Urinary bladder (tissue), 4 donors: ENCODE measurements around the gene VPS26B. TPM values are rescaled to one million over a fixed set of nuclear protein-coding genes. Genes with fewer than 3 reads are reported as not detected.
"Not testable (repeated sequence)": the region's sequence is repeated elsewhere in the genome, so short reads cannot be mapped to it uniquely, and the experiment has no call there.

Experiments
- DNase-seq: peaks from one replicate; pipeline ENCODE4 v3.0.0-alpha.2; 2015; ENCODE audit errors: extremely low spot score
- H3K27ac ChIP-seq: one replicate; pipeline ENCODE4 v1.5.1; 2013; ENCODE audit warnings: low read depth, mild to moderate bottlenecking, moderate library complexity
- H3K36me3 ChIP-seq: one replicate; pipeline ENCODE4 v1.6.1; 2013; ENCODE audit warnings: mild to moderate bottlenecking, moderate library complexity; ENCODE audit not compliant: insufficient read depth
- H3K4me1 ChIP-seq: one replicate; pipeline ENCODE4 v1.6.1; 2013; ENCODE audit warnings: mild to moderate bottlenecking, moderate library complexity; ENCODE audit not compliant: insufficient read depth
- H3K4me3 ChIP-seq: one replicate; pipeline ENCODE4 v1.5.1; 2013; ENCODE audit warnings: low read depth, low read length
- WGBS: extraction: QIAGEN DNeasy Blood & Tissue Kit; methylation state at CpG from one replicate; pipeline ENCODE4 v1.1.7; 2013; 5-methylcytosine and 5-hydroxymethylcytosine counted together
- polyA plus RNA-seq: library from polyadenylated mRNA; stranded (reverse); fragments of 200-250 nt; gene quantifications from one replicate; pipeline ENCODE4 v1.2.3, GENCODE V29; 2013
- total RNA-seq: library from RNA; depleted of rRNA; stranded (reverse); fragments of >200 nt; gene quantifications from one replicate; pipeline ENCODE4 v1.2.3, GENCODE V29; 2014
- donor health status: healthy with polysubstance abuse.
- donor health status: healthy.

The VPS26B gene
- total RNA-seq (33.6 TPM), polyA plus RNA-seq (38.3 TPM)

GRCh38 chr11:134223836-134224709 lies at the start of gene VPS26B, which contains the start of gene NCAPD3:
TSS of gene VPS26B (plus strand) at chr11:134224671. CDS start at chr11:134225123, 452 bp downstream.
TSS of gene NCAPD3 (minus strand) at chr11:134223967. CDS start at chr11:134223926, 41 bp downstream.
- peak within 1 kb of the TSS; percentile 85 for H3K4me3 ChIP-seq
- DNase-seq = peak; percentile 94
- under 1% methylated on average over 89 of the region's 89 CpGs for WGBS
- no peaks in the 10 kb centered on the region for H3K4me1 ChIP-seq
- no peaks in the 10 kb centered on the region for H3K36me3 ChIP-seq
- peak within 1 kb of the TSS; percentile 86 for H3K27ac ChIP-seq

GRCh38 chr11:134176284-134176683 lies 48.2 kb upstream of the VPS26B start:
- no peak overlapping the region for H3K27ac ChIP-seq
- no peak for DNase-seq
- no peak overlapping the region for H3K4me3 ChIP-seq
- H3K4me1 ChIP-seq = no peaks in the 10 kb centered on the region
- H3K36me3 ChIP-seq = peaks cover 3% of the 10 kb centered on the region
- WGBS = 96% methylated on average over 13 of the region's 13 CpGs

DNA sequence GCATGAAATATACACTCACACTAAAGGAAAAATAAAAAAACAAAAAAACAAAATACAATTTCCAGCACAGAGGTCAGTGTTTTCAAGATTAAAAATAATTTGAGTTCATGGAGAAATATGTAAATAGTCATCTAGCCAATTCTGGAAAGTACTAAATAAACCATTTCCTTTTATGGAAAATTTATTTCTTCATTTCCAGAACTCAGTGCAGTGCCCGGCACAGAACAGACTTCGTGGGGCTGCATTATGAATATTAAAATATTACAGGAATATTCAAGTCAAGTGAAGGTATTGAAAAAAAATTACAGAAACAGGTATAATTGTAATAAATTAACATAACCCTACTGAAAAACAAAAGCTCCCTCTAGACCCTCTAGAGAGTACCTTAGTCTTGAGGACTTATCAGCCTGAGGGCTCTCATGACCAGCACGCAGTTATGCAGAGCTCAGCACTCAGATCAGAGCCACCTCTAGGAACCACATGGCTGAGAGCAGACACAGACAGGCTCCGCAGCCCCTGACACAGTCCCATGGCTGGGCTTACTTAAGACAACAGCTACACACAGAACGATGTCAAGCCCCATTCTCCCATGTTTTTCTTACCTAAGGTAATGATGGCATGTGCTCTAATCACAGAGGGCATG lies 46.3 kb upstream of the VPS26B start:
- DNase-seq = no peak
- Histone ChIP-seq H3K36me3 (peaks cover 3% of the 10 kb centered on the region), H3K4me1 (no peaks in the 10 kb centered on the region), H3K4me3 (no peak overlapping the region), H3K27ac (no peak overlapping the region)
- WGBS = 68% methylated on average over 5 of the region's 5 CpGs

DNA sequence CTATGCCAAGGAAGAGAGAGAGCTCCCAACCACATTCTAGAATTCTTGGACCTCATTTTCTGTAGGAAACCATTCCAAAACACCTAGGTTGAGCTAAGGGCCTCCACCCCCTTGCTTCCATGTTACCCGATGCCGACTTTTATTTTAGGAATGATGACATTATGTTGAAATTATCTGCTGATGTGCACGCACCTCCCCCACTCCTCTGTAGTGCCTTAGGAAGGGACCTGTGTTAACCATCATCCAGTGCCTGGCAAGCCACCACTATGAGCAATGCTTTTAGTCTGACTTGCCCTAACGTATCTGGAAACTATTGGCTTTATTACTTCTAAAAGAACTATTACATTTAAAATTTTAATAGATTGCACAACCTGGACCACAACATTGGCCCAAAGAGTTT lies 42.8 kb upstream of the VPS26B start:
- Histone ChIP-seq H3K27ac (no peak overlapping the region), H3K4me1 (no peaks in the 10 kb centered on the region), H3K4me3 (no peak overlapping the region), H3K36me3 (peaks cover 4% of the 10 kb centered on the region)
- no peak for DNase-seq
- WGBS = 87% methylated on average over 4 of the region's 4 CpGs

DNA sequence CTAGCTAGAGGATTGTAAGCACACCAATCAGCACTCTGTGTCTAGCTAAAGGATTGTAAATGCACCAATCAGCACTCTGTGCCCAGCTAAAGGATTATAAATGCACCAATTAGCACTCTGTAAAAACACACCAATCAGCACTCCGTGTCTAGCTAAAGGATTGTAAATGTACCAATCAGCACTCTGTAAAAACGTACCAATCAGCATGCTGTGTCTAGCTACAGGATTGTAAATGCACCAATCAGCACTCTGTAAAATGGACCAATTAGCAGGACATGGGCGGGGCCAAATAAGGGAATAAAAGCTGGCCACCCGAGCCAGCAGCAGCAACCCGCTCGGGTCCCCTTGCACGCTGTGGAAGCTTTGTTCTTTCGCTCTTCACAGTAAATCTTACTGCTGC lies 36.4 kb upstream of the VPS26B start:
- WGBS = 98% methylated on average over 8 of the region's 8 CpGs
- not testable (repeated sequence) for DNase-seq, H3K4me1 ChIP-seq, H3K36me3 ChIP-seq, H3K27ac ChIP-seq, H3K4me3 ChIP-seq

- Histone ChIP-seq H3K4me3 (no peak overlapping the region), H3K27ac (no peak overlapping the region), H3K36me3 (peaks cover 7% of the 10 kb centered on the region), H3K4me1 (no peaks in the 10 kb centered on the region)
- no peak for DNase-seq
- 86% methylated on average over 4 of the region's 4 CpGs for WGBS
Measured at GRCh38 chr11:134196756-134197155, 27.7 kb upstream of the VPS26B start.

DNA sequence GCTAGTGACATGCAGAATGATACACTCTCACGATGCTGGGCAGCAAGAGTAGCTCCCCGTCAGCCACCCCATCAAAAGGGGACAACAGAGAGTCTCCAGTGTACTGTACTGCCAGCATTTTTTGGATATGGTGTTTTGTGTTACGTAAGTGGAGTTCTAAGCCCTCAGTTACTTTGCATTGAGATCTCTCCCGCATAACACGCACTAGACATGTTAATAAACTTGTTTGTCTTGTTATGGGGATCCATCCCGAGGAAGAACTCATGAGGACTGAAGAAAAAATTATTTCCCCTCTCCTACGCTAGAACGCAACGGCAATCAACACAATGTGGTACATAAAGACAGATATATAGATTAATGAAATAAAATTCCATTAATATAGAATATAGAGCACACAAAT lies 24.9 kb upstream of the VPS26B start:
- Histone ChIP-seq H3K36me3 (peaks cover under 1% of the 10 kb centered on the region), H3K27ac (no peak overlapping the region), H3K4me1 (no peaks in the 10 kb centered on the region), H3K4me3 (no peak overlapping the region)
- WGBS = 97% methylated on average over 9 of the region's 9 CpGs
- DNase-seq = no peak

- H3K36me3 ChIP-seq = no peaks in the 10 kb centered on the region
- H3K4me1 ChIP-seq = no peaks in the 10 kb centered on the region
- DNase-seq = no peak
- H3K4me3 ChIP-seq = no peak overlapping the region
- H3K27ac ChIP-seq = no peak overlapping the region
- WGBS = 97% methylated on average over 6 of the region's 6 CpGs
Measured at GRCh38 chr11:134200688-134201087, 23.8 kb upstream of the VPS26B start.

GRCh38 chr11:134202661-134203060 lies 21.8 kb upstream of the VPS26B start:
- WGBS = 89% methylated on average over 4 of the region's 4 CpGs
- Histone ChIP-seq H3K27ac (no peak overlapping the region), H3K36me3 (no peaks in the 10 kb centered on the region), H3K4me1 (no peaks in the 10 kb centered on the region), H3K4me3 (no peak overlapping the region)
- no peak for DNase-seq

DNA sequence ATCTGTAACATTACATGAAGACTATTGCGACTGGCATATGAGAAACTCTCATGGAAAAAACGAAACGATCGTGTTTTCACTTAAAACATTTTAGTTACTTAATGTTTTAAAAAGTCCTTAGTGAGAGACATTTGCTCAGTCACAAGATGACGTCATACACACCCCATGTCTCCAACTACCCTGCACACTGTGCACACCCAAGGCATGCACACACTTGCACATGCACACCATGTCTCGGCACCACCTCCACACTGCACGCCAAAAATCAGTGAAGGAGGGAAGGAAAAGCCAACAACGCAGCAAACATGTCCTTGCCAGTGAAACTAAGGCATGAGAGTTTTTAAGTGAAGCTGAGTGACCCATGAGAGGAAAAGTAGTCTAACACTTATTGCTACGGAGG lies 18.7 kb upstream of the VPS26B start:
- peaks cover 5% of the 10 kb centered on the region for H3K36me3 ChIP-seq
- DNase-seq = no peak
- 96% methylated on average over 9 of the region's 9 CpGs for WGBS
- no peak overlapping the region for H3K27ac ChIP-seq
- H3K4me3 ChIP-seq = no peak overlapping the region
- H3K4me1 ChIP-seq = no peaks in the 10 kb centered on the region

- Histone ChIP-seq H3K27ac (no peak overlapping the region), H3K36me3 (peaks cover 5% of the 10 kb centered on the region), H3K4me3 (no peak overlapping the region), H3K4me1 (no peaks in the 10 kb centered on the region)
- 94% methylated on average over 5 of the region's 5 CpGs for WGBS
- no peak for DNase-seq
Measured at GRCh38 chr11:134206185-134206584, 18.3 kb upstream of the VPS26B start.

GRCh38 chr11:134207538-134208239 lies 16.8 kb upstream of the VPS26B start:
- WGBS = 89% methylated on average over 16 of the region's 16 CpGs
- no peak overlapping the region for H3K4me3 ChIP-seq
- no peaks in the 10 kb centered on the region for H3K4me1 ChIP-seq
- H3K36me3 ChIP-seq = peaks cover 6% of the 10 kb centered on the region
- no peak overlapping the region for H3K27ac ChIP-seq
- DNase-seq = no peak

DNA sequence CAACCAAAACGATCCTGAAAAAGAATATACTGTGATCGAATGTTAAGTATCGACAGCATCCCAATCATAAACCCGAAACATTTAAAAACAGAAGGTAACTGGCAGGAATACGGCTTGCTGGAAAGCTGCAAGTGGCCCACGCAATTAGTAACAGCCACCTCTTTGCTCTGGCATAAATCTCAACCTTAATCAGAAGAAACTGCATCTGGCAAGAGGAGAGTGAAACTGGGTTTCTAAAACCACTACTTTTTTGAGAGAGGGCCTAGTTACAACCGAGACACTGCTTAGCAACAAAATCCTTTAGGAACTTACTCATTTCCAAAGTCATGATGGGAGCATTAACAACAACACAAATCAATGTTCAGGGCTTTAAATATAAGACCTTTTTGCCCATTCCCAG lies 8.6 kb upstream of the VPS26B start:
- 87% methylated on average over 7 of the region's 7 CpGs for WGBS
- DNase-seq = no peak
- Histone ChIP-seq H3K36me3 (peaks cover 1% of the 10 kb centered on the region), H3K27ac (no peak overlapping the region), H3K4me3 (no peak overlapping the region), H3K4me1 (no peaks in the 10 kb centered on the region)
